Measurements from ENCODE around the gene PDE4B.

The PDE4B gene

GRCh38 chr1:66035616-66036245 is 243.0 kb downstream of the PDE4B start:
- no peak for DNase-seq (ENCODE audit: low read depth)
- TF ChIP-seq, protein P1, sequence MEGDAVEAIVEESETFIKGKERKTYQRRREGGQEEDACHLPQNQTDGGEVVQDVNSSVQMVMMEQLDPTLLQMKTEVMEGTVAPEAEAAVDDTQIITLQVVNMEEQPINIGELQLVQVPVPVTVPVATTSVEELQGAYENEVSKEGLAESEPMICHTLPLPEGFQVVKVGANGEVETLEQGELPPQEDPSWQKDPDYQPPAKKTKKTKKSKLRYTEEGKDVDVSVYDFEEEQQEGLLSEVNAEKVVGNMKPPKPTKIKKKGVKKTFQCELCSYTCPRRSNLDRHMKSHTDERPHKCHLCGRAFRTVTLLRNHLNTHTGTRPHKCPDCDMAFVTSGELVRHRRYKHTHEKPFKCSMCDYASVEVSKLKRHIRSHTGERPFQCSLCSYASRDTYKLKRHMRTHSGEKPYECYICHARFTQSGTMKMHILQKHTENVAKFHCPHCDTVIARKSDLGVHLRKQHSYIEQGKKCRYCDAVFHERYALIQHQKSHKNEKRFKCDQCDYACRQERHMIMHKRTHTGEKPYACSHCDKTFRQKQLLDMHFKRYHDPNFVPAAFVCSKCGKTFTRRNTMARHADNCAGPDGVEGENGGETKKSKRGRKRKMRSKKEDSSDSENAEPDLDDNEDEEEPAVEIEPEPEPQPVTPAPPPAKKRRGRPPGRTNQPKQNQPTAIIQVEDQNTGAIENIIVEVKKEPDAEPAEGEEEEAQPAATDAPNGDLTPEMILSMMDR (IDR thresholded peaks at IDR 0.05; ENCODE audit: control insufficient read depth, insufficient read depth, low read depth, low read length, missing control alignments), result no peak
- no peak overlapping the region for H3K4me3 ChIP-seq (ENCODE audit: control insufficient read depth, low read depth, low read length)

- TF ChIP-seq, protein P1 (IDR thresholded peaks at IDR 0.05; ENCODE audit: control insufficient read depth, insufficient read depth, low read depth, low read length, missing control alignments), result no peak
- H3K4me3 ChIP-seq (ENCODE audit: control insufficient read depth, low read depth, low read length), result no peak overlapping the region
- DNase-seq (ENCODE audit: low read depth), result no peak
Measured at GRCh38 chr1:66041654-66042053, 249.0 kb downstream of the PDE4B start.

DNA sequence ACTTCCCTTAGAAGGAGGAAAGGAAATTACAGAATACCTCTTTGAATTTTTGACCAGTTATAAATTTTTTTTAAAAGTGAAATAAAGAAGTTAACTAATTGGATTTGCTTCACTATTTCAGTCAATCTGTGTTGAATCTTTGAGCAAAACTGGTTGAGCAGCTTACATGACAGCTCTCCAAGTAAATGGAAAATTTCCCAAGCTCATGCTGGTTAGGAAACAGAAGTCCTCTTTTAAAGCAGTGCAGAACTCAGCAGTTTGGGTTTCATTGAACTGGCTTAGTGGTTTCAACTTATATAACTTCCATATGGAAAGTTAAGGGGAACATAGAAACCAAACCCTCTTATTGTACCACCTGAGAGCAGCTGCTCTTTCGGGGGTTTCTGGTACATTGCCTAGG is 250.5 kb downstream of the PDE4B start:
- TF ChIP-seq, protein P1 (IDR thresholded peaks at IDR 0.05; ENCODE audit: control insufficient read depth, insufficient read depth, low read depth, low read length, missing control alignments), result no peak
- DNase-seq (ENCODE audit: low read depth), result no peak

GRCh38 chr1:66044912-66045311 is 252.2 kb downstream of the PDE4B start:
- DNase-seq (ENCODE audit: low read depth), result no peak
- H3K4me3 ChIP-seq (ENCODE audit: control insufficient read depth, low read depth, low read length), result no peak overlapping the region
- TF ChIP-seq, protein P1 (IDR thresholded peaks at IDR 0.05; ENCODE audit: control insufficient read depth, insufficient read depth, low read depth, low read length, missing control alignments), result no peak

More for the DNA sequence above, 250.5 kb downstream of the PDE4B start:
- H3K4me3 ChIP-seq (ENCODE audit: control insufficient read depth, low read depth, low read length), result no peak overlapping the region

GRCh38 chr1:66046415-66046814 is 253.7 kb downstream of the PDE4B start:
- TF ChIP-seq, protein P1 (IDR thresholded peaks at IDR 0.05; ENCODE audit: control insufficient read depth, insufficient read depth, low read depth, low read length, missing control alignments), result no peak
- no peak overlapping the region for H3K4me3 ChIP-seq (ENCODE audit: control insufficient read depth, low read depth, low read length)
- DNase-seq (ENCODE audit: low read depth), result no peak

DNA sequence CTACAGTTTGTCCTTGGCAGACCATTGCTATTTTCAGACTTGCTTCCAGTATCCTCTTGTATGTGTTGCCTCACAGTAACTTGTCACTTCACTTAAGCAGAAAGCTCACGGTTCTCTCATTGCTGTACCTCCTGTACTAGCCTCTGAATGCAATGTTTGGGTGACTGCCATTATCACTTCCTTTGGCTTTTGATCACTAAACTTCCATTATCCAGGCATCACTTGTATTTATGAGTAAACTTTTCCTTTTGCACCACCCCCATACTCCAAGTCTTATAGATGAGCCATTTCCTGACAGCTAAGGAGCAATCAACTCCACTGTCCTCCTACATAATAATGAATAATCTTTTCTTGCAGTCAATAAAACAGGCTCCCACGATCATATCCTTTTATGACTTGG is 255.3 kb downstream of the PDE4B start:
- no peak overlapping the region for H3K4me3 ChIP-seq (ENCODE audit: control insufficient read depth, low read depth, low read length)
- TF ChIP-seq, protein P1 (IDR thresholded peaks at IDR 0.05; ENCODE audit: control insufficient read depth, insufficient read depth, low read depth, low read length, missing control alignments), result no peak
- peak; percentile 17 for DNase-seq (ENCODE audit: low read depth)

Data from AG09309 (cell line).